Measurements from ENCODE around the gene CFAP119. TPM values are rescaled to one million over a fixed set of nuclear protein-coding genes. Genes with fewer than 3 reads are reported as not detected.

Gene CFAP119
- polyA plus RNA-seq, 4 donors, result 7.8 to 12.1 (median 10.2) TPM

DNA sequence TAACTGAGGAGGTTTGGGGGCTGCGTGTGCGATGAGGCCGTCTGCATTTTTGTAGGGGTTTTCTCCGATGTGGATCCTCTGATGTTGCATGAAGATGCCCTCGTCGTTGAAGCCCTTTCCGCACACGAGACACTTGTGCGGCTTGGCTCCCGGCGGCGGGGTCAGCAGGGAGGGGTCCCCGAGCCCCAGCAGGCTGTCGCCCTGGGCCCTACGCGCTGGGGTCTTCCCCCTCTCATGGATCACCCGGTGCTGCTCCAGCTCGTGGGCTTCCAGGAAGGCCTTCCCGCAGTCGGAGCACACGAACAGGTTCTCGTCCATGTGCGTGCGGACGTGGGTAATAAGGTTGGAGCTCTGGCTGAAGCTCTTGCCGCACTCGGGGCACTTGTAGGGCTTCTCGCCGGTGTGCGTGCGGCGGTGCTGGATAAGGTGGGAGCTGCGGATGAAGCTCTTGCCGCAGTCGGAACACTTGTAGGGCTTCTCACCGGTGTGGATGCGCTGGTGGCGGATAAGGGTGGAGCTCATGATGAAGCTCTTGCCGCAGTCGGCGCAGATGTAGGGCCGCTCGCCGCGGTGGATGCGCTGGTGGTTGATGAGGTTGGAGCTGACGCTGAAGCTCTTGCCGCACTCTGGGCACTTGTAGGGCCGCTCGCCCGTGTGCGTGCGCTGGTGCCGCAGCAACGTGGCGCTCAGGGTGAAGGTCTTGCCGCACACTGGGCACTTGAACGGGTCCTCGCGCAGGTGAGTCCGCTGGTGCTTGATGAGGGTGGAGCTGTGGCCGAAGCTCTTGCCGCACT lies 20.8 kb upstream of the CFAP119 start:
- DNase-seq (ENCODE audit: low read depth in 4 of 4, low spot score in 2 of 4), result no peak

DNA sequence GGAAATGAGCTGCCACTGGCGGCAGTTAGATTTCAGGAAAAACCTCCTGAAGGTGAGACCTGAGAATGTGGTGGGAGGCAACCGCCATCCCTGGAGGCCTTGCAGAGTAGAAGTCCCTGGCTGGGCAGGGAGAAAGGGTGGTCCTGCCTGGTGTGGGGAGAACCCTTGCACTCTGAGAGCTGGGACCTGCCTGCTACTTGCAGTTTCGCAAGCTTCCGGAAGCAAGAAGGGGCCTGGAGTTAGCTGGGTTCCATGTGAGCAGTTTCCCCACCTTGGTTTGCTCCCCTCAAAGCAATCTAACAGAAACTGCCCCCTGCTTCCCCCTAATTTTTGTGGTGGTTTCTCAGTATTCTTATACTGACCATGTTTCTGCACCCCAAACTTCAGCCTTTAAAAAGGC lies 18.7 kb upstream of the CFAP119 start:
- no peak for DNase-seq (ENCODE audit: low read depth in 4 of 4, low spot score in 2 of 4)

DNA sequence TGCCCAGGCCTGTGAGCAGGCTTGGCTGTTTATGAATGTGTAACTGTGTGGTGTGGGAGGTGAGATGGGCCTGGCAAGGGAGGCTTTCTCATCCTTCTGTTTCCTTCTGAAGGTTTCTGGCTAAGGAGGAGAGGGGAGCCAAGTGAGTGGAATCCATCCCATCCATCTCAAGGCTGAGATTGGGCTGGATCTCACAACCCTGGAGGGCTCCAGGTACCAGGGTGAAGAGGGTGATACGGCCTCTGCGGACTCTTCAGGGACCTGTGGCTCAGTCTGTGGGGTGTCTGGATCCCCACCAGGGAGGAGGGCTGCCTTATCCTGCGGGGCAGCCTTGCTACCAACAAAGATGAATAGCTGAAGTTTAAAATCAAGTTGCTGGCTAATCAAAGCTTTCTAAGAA lies 18.2 kb upstream of the CFAP119 start:
- no peak for DNase-seq (ENCODE audit: low read depth in 4 of 4, low spot score in 2 of 4)

DNA sequence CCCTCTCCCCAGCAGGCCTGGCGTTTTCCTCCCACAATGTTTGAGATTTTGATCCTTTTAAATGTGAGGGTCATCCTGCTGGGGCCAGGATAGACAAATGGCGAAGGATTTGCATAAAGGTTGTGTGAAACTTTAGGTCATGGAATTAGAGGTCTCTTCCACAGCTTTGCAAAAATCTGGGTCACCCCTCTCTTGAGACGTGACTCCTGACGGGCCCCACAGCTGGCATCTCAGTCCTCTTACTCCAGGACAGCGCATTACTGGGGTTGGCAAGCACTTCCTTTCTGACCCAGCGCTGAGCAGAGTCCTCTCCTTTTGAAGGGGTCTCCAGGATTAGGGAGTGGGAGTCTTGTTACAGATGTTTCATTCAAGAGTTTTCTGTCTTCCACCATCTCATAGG lies 17.7 kb upstream of the CFAP119 start:
- DNase-seq (ENCODE audit: low read depth in 4 of 4, low spot score in 2 of 4), result no peak

DNA sequence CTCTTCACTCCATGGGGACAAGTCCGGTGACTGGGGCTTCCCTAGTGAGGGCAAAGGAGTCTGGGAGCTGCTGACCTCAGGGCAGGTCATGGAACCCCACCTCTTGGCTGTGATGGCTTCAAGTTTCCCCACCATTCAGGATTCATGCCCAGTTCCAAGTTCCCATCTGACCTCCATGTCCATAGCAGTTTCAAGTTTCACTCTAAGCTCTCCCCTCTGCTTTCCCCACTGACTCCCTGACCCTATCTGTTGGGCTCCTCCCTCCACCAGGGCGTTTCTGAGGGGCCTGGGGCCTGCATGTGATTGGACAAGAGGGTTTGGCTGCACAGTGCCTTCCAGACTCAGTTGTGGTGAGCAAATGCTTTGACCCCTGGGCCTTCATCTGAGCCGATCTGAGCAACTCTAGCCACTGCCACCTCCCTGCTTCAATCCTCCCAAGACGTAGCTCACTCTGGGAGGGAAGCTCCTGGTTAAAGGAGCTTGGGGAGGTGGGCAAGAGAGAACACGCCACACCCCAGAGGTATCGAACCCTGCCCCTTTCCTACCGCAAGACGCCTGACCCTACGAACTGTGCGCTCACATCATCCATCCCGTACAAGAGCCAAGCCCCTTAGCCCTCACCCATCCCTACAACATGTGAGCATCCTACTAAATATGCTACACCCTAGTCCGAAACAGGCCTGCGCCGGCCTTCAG lies 16.8 kb upstream of the CFAP119 start:
- DNase-seq (ENCODE audit: low read depth in 4 of 4, low spot score in 2 of 4), result no peak

DNA sequence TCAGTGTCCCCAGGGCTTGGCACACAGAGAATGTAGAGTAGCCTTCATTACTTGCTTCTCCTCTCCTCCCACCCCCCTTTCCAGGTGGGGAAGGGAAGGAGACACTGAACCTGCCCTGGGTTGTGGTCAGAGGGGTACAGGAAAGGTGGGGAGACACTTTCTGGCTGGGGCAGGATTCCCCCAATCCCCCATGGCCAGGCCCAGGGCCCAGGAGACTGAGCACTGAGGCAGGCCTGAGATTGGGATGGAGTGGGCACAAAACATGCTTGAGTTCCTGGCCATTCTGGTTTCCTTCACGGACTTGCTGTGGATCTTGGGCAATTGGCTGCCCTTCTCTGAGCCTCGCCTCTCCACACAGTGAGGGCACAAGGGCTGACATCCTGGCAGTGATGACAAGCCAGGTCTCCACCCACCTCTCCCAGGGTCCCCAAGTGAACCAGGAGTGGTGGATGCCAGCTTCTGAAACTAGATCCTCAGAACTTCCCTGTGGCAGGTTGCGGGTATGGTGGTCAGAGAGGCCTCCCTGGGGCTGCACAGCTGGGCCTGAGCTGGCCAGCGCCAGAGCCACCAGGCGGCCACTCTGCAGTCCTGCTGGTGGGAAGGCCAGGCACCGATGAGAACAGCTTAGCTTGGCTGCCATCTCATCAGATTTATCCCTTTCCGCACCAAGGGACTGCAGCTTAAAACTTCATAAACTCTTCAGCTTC lies 15.9 kb upstream of the CFAP119 start:
- DNase-seq (ENCODE audit: low read depth in 4 of 4, low spot score in 2 of 4), result no peak

DNA sequence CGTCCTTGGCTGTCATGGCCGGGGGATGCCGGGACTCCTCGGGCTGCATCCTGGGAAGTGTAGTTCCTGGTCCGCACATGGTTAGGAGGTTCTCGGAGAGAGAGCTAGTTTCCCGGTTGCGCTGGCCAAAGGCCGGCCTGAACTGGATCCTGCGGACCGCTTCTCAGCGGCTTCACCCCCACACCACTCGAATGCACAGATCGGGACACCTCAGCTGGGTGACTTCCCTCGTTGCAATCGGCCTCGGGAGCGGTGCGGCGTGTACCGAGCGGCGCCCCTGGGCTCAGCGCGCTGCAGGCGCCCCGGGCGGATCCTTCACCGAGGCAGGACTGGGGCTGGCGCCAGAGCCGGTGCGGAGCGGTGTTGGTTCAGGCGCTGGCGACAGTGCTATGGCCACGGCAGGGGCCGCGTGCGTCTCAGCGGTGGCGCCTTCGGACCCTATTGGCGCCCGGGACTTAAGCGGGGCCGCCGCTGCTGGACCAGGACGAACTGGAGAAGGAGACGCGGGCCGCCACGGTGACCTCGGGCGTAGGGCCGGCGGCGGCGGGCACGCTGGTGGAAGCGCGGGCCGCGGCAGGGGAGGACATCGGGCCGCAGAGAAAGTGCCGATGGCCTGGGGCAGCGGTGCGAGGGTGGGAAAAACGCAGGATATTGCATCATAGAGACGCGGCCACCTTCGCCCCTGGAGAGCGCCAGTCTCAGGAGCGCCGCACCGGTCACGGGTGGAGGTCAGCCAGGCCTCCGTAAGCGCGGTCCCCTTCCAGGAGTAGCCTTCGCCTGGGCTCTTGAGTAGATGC lies 13.7 kb upstream of the CFAP119 start:
- peak in 1 of 4 donors; percentile 83 for DNase-seq (ENCODE audit: low read depth in 4 of 4, low spot score in 2 of 4)

DNA sequence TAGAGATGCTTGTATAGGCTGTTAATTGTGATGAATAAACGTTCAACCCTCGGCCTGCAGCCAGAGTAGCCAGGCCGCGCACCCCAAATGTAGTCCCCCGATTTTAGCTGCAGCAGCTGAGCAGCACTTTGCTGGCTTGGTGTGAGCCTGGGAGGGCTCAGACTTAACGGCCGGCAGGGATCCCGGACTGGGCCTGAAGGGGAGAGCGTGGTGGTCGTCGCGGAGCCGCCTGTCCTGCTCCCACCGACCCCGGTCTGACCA lies 13.2 kb upstream of the CFAP119 start:
- no peak for DNase-seq (ENCODE audit: low read depth in 4 of 4, low spot score in 2 of 4)

DNA sequence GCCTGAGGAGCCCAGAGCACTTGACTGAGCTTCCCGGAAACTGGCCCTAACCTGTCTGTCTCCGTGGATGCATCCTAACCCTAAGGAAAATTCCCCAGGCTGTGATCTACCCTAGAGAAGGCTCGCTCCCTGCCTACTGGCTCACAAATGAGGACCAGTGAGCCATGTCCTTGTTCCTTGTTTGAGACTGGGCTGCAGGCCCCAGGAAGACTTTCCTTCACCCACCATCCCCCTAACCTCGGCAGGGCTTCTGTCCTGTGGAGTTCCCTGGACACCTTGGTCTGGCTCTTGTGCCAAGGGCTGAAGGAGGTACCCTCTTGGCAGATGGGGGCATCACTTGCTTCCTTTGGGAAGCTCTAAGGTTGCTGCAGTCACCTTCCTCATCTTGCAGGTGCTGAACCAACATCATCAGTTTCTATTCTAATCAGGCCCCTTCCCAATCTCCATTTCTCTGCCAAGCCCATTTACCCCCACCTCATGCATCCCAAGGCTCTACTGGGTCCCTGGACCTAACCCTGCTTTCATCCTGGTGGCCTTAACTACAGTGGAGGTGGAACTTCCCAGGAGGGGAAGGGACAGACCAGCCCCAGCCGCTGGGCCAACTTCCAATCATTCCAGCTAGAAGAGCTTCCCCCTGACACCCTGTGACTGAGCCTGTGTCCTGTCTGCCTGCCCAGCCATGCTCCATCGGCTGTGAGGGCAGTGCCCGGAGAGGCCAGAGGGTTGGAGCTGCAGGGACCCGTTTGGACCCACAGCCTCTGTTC lies 12.7 kb upstream of the CFAP119 start:
- DNase-seq (ENCODE audit: low read depth in 4 of 4, low spot score in 2 of 4), result no peak

DNA sequence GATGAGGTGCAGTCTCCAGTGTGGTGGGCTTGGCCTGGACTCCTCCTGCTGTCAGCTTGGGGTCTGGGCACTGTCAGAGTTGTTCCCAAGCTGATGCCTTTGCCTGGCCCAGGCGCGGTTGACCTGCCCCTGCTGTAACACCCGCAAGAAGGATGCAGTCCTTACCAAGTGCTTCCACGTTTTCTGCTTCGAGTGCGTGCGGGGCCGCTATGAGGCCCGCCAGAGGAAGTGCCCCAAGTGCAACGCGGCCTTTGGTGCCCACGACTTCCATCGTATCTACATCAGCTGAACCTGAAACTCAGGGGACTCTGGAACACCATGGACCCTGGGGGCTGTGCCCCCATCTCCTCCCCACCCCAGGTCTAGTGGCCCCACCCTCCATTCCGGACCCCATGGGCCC lies 12.0 kb upstream of the CFAP119 start:
- no peak for DNase-seq (ENCODE audit: low read depth in 4 of 4, low spot score in 2 of 4)

DNA sequence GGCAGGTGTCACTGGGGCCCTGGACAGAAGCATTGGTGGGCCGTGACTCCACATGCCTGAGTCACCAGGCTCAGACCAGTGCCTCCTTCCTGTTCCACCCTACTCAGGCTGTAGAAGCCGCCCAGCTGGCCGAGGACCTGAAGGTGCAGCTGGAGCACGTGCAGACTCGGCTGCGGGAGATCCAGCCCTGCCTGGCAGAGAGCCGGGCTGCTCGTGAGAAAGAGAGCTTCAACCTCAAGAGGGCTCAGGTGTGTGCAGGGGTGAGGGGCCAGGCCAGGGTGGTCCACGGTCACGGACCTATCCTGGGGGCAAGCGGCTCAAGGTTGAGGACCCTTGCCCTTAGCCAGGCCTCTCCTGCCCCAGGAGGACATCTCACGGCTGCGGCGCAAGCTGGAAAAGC lies 9.9 kb upstream of the CFAP119 start:
- DNase-seq (ENCODE audit: low read depth in 4 of 4, low spot score in 2 of 4), result no peak

DNA sequence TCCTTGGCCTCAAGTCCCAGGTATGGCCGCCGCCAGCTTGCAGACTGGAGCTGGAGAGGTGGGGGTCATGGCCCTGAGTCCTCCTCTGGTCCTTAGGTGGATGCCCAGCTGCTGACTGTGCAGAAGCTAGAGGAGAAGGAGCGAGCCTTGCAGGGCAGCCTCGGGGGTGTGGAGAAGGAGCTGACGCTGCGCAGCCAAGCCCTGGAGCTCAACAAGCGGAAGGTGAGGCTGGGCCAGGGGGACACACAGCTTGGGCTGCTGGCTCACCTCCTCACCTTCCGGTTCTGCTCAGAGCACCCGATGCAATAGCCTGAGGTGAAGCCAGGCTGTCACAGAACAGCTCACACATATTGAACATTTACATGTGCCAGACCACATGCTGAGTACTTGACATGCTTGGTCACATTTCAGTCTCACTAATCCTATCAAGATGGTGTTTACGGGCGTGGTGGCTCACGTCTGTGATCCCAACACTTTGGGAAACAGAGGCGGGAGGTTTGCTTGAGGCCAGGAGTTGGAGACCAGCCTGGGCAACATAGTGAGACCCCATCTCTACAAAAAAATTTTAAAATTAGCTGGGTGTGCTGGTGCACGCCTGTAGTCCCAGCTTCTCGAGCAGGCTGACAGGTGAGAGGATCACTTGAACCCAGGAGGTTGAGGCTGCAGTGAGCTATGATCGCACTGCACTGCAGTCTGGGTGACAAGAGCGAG lies 7.7 kb upstream of the CFAP119 start:
- no peak for DNase-seq (ENCODE audit: low read depth in 4 of 4, low spot score in 2 of 4)

DNA sequence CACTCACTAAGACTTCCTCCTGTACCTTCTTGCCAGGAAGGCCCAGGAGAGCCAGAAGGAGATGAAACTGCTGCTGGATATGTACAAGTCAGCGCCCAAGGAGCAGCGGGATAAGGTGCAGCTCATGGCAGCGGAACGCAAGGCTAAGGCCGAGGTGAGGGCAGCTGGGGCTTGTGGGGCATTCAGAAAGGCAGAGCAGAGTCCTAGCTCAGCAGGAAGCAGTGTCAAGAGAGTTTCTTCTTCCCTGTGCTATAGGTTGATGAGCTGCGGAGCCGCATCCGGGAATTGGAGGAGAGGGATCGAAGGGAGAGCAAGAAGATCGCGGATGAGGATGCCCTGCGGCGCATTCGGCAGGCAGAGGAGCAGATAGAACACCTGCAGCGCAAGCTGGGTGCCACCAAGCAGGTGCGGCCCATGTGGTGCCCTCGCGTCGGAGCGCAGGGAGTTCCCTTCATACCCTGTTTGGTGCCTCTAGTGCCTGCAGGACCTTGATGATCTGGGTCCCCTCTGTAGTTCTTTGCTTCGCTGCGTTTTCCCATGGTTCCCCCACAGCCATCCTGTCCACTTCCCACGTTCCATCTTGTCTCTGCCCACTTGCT lies 6.8 kb upstream of the CFAP119 start:
- no peak for DNase-seq (ENCODE audit: low read depth in 4 of 4, low spot score in 2 of 4)

DNA sequence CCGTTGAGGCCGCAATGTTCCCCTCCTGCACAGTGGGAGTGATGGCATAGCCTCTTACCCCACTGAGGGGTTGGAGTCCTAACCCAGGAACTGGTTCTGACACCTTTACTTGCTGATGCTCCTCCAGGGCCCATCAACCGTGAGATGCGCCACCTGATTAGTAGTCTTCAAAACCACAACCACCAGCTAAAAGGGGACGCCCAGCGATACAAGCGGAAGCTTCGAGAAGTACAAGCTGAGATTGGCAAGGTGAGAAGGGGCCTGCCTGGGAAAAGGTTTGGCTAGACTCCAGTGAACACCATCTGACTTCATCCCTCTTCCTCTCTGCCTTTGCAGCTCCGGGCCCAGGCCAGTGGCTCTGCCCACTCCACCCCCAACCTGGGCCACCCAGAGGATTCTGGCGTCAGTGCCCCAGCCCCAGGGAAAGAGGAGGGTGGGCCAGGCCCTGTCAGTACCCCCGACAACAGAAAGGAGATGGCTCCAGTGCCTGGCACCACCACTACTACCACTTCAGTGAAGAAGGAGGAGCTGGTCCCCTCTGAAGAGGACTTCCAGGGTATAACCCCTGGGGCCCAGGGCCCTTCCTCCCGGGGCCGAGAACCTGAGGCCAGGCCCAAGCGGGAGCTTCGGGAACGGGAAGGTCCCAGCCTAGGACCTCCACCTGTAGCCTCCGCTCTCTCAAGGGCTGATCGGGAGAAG lies 6.1 kb upstream of the CFAP119 start:
- no peak for DNase-seq (ENCODE audit: low read depth in 4 of 4, low spot score in 2 of 4)

DNA sequence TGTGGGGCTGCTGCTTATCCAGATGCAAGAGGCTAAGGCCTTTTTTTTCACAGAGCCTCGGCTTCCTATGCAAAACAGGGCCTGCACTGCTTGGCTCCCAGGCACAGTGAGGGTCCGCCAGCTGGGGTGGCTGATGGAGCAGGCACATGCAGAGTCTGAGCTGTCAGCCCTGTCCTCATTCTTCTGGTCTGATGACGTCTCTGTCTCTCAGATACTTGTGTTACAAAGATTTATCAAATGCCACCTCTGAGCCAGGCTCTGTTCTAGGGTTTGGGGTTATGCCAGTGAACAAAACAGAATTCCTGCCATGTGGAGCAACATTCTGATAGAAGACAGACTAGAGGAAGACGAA lies 5.0 kb upstream of the CFAP119 start:
- no peak for DNase-seq (ENCODE audit: low read depth in 4 of 4, low spot score in 2 of 4)

DNA sequence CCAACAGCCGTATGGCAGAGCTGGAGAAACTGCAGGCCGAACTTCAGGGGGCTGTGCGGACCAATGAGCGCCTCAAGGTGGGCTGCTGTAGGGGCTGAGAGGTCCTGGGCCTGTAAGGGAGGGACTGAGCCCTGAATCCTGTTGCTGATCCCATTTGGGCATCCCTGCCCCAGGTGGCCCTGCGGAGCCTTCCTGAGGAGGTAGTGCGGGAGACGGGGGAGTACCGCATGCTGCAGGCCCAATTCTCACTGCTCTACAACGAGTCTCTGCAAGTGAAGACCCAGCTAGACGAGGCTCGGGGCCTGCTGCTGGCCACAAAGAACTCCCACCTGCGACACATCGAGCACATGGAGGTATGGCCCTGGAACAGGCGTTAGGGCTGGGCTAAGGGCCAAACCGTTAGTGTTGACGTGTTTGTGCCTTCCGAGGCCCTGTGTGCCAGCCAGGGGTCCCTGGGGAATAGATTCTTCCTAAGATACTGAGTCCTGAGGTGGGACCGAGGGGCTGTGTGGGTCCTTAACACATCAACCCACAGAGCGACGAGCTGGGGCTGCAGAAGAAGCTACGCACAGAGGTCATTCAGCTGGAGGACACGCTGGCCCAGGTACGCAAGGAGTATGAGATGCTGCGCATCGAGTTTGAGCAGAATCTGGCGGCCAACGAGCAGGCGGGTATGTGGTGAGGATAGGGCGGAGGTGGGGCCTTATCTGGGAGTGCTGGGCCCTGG lies 4.5 kb upstream of the CFAP119 start:
- DNase-seq (ENCODE audit: low read depth in 4 of 4, low spot score in 2 of 4), result no peak

DNA sequence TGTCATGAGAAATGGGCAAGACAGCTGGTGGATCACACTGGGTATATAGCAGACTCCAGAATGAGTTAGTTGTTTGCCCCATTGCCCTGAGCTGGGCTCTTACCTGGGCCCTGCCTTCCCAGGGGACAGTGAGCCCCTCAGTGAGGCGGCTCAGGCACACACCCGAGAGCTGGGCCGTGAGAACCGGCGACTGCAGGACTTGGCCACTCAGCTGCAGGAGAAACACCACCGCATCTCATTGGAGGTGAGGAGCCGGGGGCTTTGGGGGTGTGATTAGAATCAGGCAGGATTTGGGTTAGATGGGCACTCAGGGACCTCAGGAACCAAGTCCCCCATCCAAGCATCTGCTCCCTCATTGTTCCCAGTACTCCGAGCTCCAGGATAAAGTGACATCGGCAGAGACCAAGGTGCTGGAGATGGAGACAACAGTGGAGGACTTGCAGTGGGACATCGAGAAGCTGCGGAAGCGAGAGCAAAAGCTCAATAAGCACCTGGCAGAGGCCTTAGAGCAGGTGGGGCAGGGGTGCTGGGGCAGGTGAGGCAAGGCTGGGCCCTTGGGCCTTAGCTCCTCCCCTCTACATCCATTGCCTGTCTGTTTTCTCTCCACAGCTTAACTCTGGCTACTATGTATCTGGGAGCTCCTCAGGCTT lies 3.1 kb upstream of the CFAP119 start:
- DNase-seq (ENCODE audit: low read depth in 4 of 4, low spot score in 2 of 4), result no peak

DNA sequence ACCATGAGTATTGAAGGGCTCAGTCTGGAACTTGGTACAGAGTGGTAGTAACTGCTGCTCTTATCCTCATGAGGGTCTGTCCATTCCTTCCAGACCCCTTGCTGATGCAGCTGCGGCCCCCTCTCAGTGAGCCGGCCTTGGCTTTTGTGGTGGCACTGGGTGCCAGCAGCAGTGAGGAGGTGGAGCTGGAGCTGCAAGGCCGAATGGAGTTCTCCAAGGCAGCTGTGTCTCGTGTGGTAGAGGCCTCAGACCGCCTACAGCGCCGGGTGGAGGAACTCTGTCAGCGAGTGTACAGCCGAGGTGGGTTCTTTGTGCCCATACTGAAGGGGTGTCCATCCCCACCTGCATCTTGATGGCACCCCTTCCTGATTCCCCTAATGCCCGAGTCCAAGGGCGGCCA lies 2.2 kb upstream of the CFAP119 start:
- DNase-seq (ENCODE audit: low read depth in 4 of 4, low spot score in 2 of 4), result no peak

All from left renal cortex interstitium (tissue), 4 donors.